Colonic mucosa (tissue), 4 donors: ENCODE results near the gene POR. TPM values are rescaled to one million over a fixed set of nuclear protein-coding genes. Genes with fewer than 3 reads are reported as not detected.
A peak's percentile ranks its signal among the peaks of the same experiment; 100 is the strongest.
"Not testable (repeated sequence)": the region's sequence is repeated elsewhere in the genome, so short reads cannot be mapped to it uniquely, and the experiment has no call there.

Experiments used
- DNase-seq: peaks from one replicate; pipeline ENCODE4 v3.0.0-alpha.2; 2020
- H3K27ac ChIP-seq: fragments of 200-600 bp; one replicate; pipeline ENCODE4 v1.8.0; 2021
- H3K27me3 ChIP-seq: fragments of 200-600 bp; one replicate; pipeline ENCODE4 v1.8.0; 2021
- H3K36me3 ChIP-seq: fragments of 200-600 bp; one replicate; pipeline ENCODE4 v1.8.0; 2021
- H3K4me1 ChIP-seq: fragments of 200-600 bp; one replicate; pipeline ENCODE4 v1.8.0; 2021; ENCODE audit warnings: mild to moderate bottlenecking
- H3K4me3 ChIP-seq: fragments of 200-600 bp; one replicate; pipeline ENCODE4 v1.8.0; 2021
- H3K9ac ChIP-seq, 2 donors: one replicate each; pipeline ENCODE4 v1.7.0; 2013; ENCODE audit warnings: control low read depth in 2 of 2, low read depth in 2 of 2, low read length in 2 of 2
- H3K9me3 ChIP-seq: fragments of 200-600 bp; one replicate; pipeline ENCODE4 v1.8.0; 2021
- CTCF ChIP-seq: fragments of 200-600 bp; IDR thresholded peaks from one replicate; pipeline ENCODE4 v1.8.0; 2022; ENCODE audit warnings: antibody characterized with exemption, mild to moderate bottlenecking
- intact Hi-C: fragments of 100-400 bp; cut with DNase I; formaldehyde crosslinking; loops from one replicate; pipeline ENCODE4 v1.14.1; 2022
- total RNA-seq, 2 donors: library from RNA; stranded (reverse); fragmentation: NEBNext Ultra II Directional in 1 of 2; extraction: Animal tissue kit (Norgen Biotek cat#: 25700) in 1 of 2; gene quantifications; one replicate each; pipeline ENCODE4 v1.2.1, GENCODE V29; 2021
- donor health status: healthy.
- donor health status: DM: no; HTN: no; CAD: no.
- donor health status: DM: no; HTN: no; CAD: no.

The POR gene
- total RNA-seq, 2 donors from 2014 or later = 126 to 169 TPM

GRCh38 chr7:75909521-75910132 is 5.3 kb upstream of the POR start:
- Histone ChIP-seq H3K27me3 (no peaks in the 10 kb centered on the region), H3K4me3 (no peak overlapping the region), H3K9me3 (no peaks in the 10 kb centered on the region), H3K36me3 (no peaks in the 10 kb centered on the region), H3K4me1 (peaks cover 4% of the 10 kb centered on the region), H3K9ac (no peak overlapping the region), H3K27ac (no peak overlapping the region)
- no peak for DNase-seq
- TF ChIP-seq CTCF = no peak
- intact Hi-C loops = no loop called here

GRCh38 chr7:75911186-75911585 is 3.8 kb upstream of the POR start:
- intact Hi-C loops, H3K27ac ChIP-seq, H3K9me3 ChIP-seq, H3K9ac ChIP-seq, H3K4me1 ChIP-seq, DNase-seq, H3K27me3 ChIP-seq, H3K36me3 ChIP-seq, H3K4me3 ChIP-seq: not testable (repeated sequence)

GRCh38 chr7:75913437-75913836 is 1.5 kb upstream of the POR start:
- no peaks in the 10 kb centered on the region for H3K9me3 ChIP-seq
- TF ChIP-seq CTCF = no peak
- no peaks in the 10 kb centered on the region for H3K36me3 ChIP-seq
- H3K4me1 ChIP-seq = peaks cover 4% of the 10 kb centered on the region
- no peak for DNase-seq
- no peak overlapping the region for H3K27ac ChIP-seq
- no peak overlapping the region for H3K4me3 ChIP-seq
- intact Hi-C loops = no loop called here
- H3K27me3 ChIP-seq = no peaks in the 10 kb centered on the region
- no peak overlapping the region for H3K9ac ChIP-seq

- Histone ChIP-seq H3K27me3 (no peaks in the 10 kb centered on the region), H3K4me3 (peak overlapping the region; percentile 93), H3K36me3 (no peaks in the 10 kb centered on the region), H3K4me1 (peaks cover 4% of the 10 kb centered on the region), H3K9ac (peak overlapping the region; percentile 89), H3K27ac (peak overlapping the region; percentile 85), H3K9me3 (no peaks in the 10 kb centered on the region)
- peak; percentile 22 for DNase-seq
- no peak for TF ChIP-seq CTCF
- intact Hi-C loops = no loop called here
Measured at GRCh38 chr7:75914169-75914654, 743 bp upstream of the POR start.

- H3K4me3 ChIP-seq = peak overlapping the region; percentile 93
- H3K27ac ChIP-seq = peak overlapping the region; percentile 85
- H3K4me1 ChIP-seq = peaks cover 4% of the 10 kb centered on the region
- H3K36me3 ChIP-seq = no peaks in the 10 kb centered on the region
- intact Hi-C loops = no loop called here
- H3K27me3 ChIP-seq = no peaks in the 10 kb centered on the region
- H3K9ac ChIP-seq = peak overlapping the region; percentile 95 to 98
- H3K9me3 ChIP-seq = no peaks in the 10 kb centered on the region
- no peak for TF ChIP-seq CTCF
- DNase-seq = peak; percentile 41
Measured at GRCh38 chr7:75915416-75916156, 631 bp downstream of the POR start.

GRCh38 chr7:75916259-75916658 is 1.3 kb downstream of the POR start:
- Histone ChIP-seq H3K4me3 (peak overlapping the region; percentile 93), H3K4me1 (peaks cover 4% of the 10 kb centered on the region), H3K9ac (peak overlapping the region; percentile 95 to 98), H3K36me3 (no peaks in the 10 kb centered on the region), H3K27me3 (no peaks in the 10 kb centered on the region), H3K9me3 (no peaks in the 10 kb centered on the region), H3K27ac (no peak overlapping the region)
- DNase-seq = no peak
- TF ChIP-seq CTCF = no peak
- intact Hi-C loops = no loop called here
